Stimulated activated CD4-positive, alpha-beta T cell treated with anti-CD3 and anti-CD28 coated beads, TNF-alpha, amount 100 ng/mL, for 1 hour (primary cell): ENCODE measurements around the gene CCL11.

Source experiments
- DNase-seq, 3 donors: peaks; one replicate each; pipeline ENCODE4 v3.0.0-alpha.2; 2020; ENCODE audit warnings: low read depth in 3 of 3, low spot score in 1 of 3

Gene CCL11

GRCh38 chr17:34257299-34257985 is 28.1 kb upstream of the CCL11 start:
- no peak for DNase-seq

- no peak for DNase-seq
Measured at GRCh38 chr17:34257986-34258326, 27.6 kb upstream of the CCL11 start.

GRCh38 chr17:34259146-34259545 is 26.4 kb upstream of the CCL11 start:
- no peak for DNase-seq

GRCh38 chr17:34260861-34261260 is 24.7 kb upstream of the CCL11 start:
- DNase-seq = no peak

- no peak for DNase-seq
Measured at GRCh38 chr17:34261568-34262337, 23.8 kb upstream of the CCL11 start.

GRCh38 chr17:34265711-34266110 is 19.8 kb upstream of the CCL11 start:
- no peak for DNase-seq

GRCh38 chr17:34269969-34270368 is 15.6 kb upstream of the CCL11 start, which contains the start of gene CCL7:
Gene CCL7, plus strand, starts transcription at chr17:34270221. Its CDS starts 70 bp downstream, at chr17:34270291.
- DNase-seq = no peak

GRCh38 chr17:34275881-34276280 is 9.7 kb upstream of the CCL11 start:
- DNase-seq = no peak

GRCh38 chr17:34276826-34277225 is 8.7 kb upstream of the CCL11 start:
- no peak for DNase-seq

- DNase-seq = no peak
Measured at GRCh38 chr17:34283571-34283970, 2.0 kb upstream of the CCL11 start.

GRCh38 chr17:34287875-34288274 is 2.3 kb downstream of the CCL11 start:
- DNase-seq = no peak

GRCh38 chr17:34290586-34290985 is 5.0 kb downstream of the CCL11 start:
- DNase-seq = no peak

- no peak for DNase-seq
Measured at GRCh38 chr17:34291721-34292348, 6.3 kb downstream of the CCL11 start.

GRCh38 chr17:34299027-34299426 is 13.5 kb downstream of the CCL11 start:
- DNase-seq = no peak

- DNase-seq = no peak
Measured at GRCh38 chr17:34299956-34300577, 14.5 kb downstream of the CCL11 start.

GRCh38 chr17:34300652-34301370 is 15.3 kb downstream of the CCL11 start:
- no peak for DNase-seq

GRCh38 chr17:34301986-34302385 is 16.4 kb downstream of the CCL11 start:
- no peak for DNase-seq

- DNase-seq = no peak
Measured at GRCh38 chr17:34302636-34303035, 17.1 kb downstream of the CCL11 start.

GRCh38 chr17:34303606-34304005 is 18.1 kb downstream of the CCL11 start:
- DNase-seq = no peak

GRCh38 chr17:34305061-34305460 is 19.5 kb downstream of the CCL11 start:
- no peak for DNase-seq

- DNase-seq = no peak
Measured at GRCh38 chr17:34305606-34306005, 20.1 kb downstream of the CCL11 start.
